Liver (tissue), 3 donors: ENCODE data around the gene HDAC3.

Experiments
- CTCF ChIP-seq: fragments of 150-350 bp; IDR thresholded peaks from 2 replicates; pipeline ENCODE4 v1.5.1; 2017; ENCODE audit warnings: improper control_type of control experiment, low read depth, low read length; ENCODE audit not compliant: missing input control
- GABPA ChIP-seq, 2 donors: IDR thresholded peaks in 1 of 2; conservative IDR thresholded peaks in 1 of 2; 2 replicates each; pipeline ENCODE4 v1.6.1; 2016; ENCODE audit warnings: antibody characterized with exemption in 2 of 2, mild to moderate bottlenecking in 1 of 2, moderate library complexity in 1 of 2
- MAX ChIP-seq: IDR thresholded peaks from 2 replicates; pipeline ENCODE4 v1.6.1; 2016; ENCODE audit warnings: antibody characterized with exemption
- TAF1 ChIP-seq: conservative IDR thresholded peaks from 2 replicates; pipeline ENCODE4 v1.6.1; 2016; ENCODE audit warnings: antibody characterized with exemption, mild to moderate bottlenecking
- YY1 ChIP-seq: IDR thresholded peaks from 2 replicates; pipeline ENCODE4 v1.6.1; 2016; ENCODE audit warnings: antibody characterized with exemption, mild to moderate bottlenecking
- TF ChIP-seq, protein P1 (sequence below): IDR thresholded peaks from 2 replicates; pipeline ENCODE4 v1.6.1; 2016; ENCODE audit warnings: antibody characterized with exemption, mild to moderate bottlenecking
- donor health status: healthy.
- donor health status: healthy.

DNA sequence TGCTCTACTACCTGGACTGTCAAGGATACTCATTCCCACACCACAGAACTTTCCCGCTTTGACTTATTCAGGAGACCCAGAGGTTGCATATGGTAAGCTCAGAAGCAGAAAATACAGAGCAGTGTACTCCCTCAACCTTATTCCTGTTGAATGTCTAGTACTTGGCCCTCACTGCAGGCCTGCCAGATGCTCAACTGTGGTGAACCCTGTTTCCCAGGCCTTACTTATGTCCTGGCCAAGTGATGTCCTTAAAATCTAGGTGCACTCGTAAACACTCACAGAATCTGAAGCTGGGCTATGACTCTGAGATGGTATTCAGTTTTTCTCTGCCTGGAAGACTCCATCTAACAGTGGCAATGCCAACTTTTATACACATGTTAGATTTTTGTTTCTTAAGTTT is 38.8 kb downstream of the HDAC3 start:
- TF ChIP-seq CTCF: no peak
- no peak for TF ChIP-seq GABPA (IDR thresholded peaks at IDR 0.05 in 1 of 2, conservative IDR thresholded peaks at IDR 0.05 in 1 of 2)
- TF ChIP-seq, protein P1, sequence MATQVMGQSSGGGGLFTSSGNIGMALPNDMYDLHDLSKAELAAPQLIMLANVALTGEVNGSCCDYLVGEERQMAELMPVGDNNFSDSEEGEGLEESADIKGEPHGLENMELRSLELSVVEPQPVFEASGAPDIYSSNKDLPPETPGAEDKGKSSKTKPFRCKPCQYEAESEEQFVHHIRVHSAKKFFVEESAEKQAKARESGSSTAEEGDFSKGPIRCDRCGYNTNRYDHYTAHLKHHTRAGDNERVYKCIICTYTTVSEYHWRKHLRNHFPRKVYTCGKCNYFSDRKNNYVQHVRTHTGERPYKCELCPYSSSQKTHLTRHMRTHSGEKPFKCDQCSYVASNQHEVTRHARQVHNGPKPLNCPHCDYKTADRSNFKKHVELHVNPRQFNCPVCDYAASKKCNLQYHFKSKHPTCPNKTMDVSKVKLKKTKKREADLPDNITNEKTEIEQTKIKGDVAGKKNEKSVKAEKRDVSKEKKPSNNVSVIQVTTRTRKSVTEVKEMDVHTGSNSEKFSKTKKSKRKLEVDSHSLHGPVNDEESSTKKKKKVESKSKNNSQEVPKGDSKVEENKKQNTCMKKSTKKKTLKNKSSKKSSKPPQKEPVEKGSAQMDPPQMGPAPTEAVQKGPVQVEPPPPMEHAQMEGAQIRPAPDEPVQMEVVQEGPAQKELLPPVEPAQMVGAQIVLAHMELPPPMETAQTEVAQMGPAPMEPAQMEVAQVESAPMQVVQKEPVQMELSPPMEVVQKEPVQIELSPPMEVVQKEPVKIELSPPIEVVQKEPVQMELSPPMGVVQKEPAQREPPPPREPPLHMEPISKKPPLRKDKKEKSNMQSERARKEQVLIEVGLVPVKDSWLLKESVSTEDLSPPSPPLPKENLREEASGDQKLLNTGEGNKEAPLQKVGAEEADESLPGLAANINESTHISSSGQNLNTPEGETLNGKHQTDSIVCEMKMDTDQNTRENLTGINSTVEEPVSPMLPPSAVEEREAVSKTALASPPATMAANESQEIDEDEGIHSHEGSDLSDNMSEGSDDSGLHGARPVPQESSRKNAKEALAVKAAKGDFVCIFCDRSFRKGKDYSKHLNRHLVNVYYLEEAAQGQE: no peak
- TF ChIP-seq YY1: no peak
- no peak for TF ChIP-seq TAF1
- TF ChIP-seq MAX: no peak
